NT2/D1 (cell line): ENCODE results near the gene PUDP.
A peak's percentile ranks its signal among the peaks of the same experiment; 100 is the strongest.

Source experiments
- DNase-seq: peaks from one replicate; pipeline ENCODE4 v3.0.0-alpha.2; 2011; ENCODE audit warnings: low read depth, low spot score
- H3K27me3 ChIP-seq: 2 replicates; pipeline ENCODE4 v1.6.0; 2011; ENCODE audit warnings: mild to moderate bottlenecking; ENCODE audit not compliant: insufficient read length, insufficient read depth
- H3K36me3 ChIP-seq: 2 replicates; pipeline ENCODE4 v1.6.1; 2011; ENCODE audit warnings: mild to moderate bottlenecking, low read length, mixed read lengths; ENCODE audit not compliant: insufficient read depth, insufficient read length
- H3K4me1 ChIP-seq: 2 replicates; pipeline ENCODE4 v1.5.1; 2011; ENCODE audit not compliant: insufficient read depth, insufficient read length
- H3K4me3 ChIP-seq: 2 replicates; pipeline ENCODE4 v1.5.1; 2011; ENCODE audit warnings: low read depth; ENCODE audit not compliant: insufficient read length
- H3K9ac ChIP-seq: 2 replicates; pipeline ENCODE4 v1.6.0; 2011; ENCODE audit warnings: low read depth; ENCODE audit not compliant: insufficient read length
- H3K9me3 ChIP-seq: 2 replicates; pipeline ENCODE4 v1.5.1; 2011; ENCODE audit warnings: mild to moderate bottlenecking, low read length; ENCODE audit not compliant: insufficient read depth
- SUZ12 ChIP-seq: IDR thresholded peaks from 2 replicates; pipeline ENCODE4 v1.6.1; 2011; ENCODE audit not compliant: insufficient read length, insufficient read depth; ENCODE audit errors: extremely low read depth
- YY1 ChIP-seq: IDR thresholded peaks from 2 replicates; pipeline ENCODE4 v1.6.1; 2011; ENCODE audit not compliant: insufficient read length, insufficient read depth
- ZNF274 ChIP-seq: IDR thresholded peaks from 2 replicates; pipeline ENCODE4 v1.6.1; 2011; ENCODE audit warnings: mild to moderate bottlenecking, low read depth, low read length

The PUDP gene

GRCh38 chrX:7139202-7140081 lies 8.5 kb downstream of the PUDP start:
- Histone ChIP-seq H3K4me3 (no peak overlapping the region), H3K27me3 (no peaks in the 10 kb centered on the region), H3K9ac (no peak overlapping the region), H3K4me1 (no peaks in the 10 kb centered on the region), H3K36me3 (peaks cover 4% of the 10 kb centered on the region), H3K9me3 (no peaks in the 10 kb centered on the region)
- no peak for TF ChIP-seq YY1
- no peak for TF ChIP-seq ZNF274
- no peak for TF ChIP-seq SUZ12
- no peak for DNase-seq

- TF ChIP-seq YY1 (no peak), SUZ12 (no peak), ZNF274 (no peak)
- Histone ChIP-seq H3K4me3 (no peak overlapping the region), H3K9ac (no peak overlapping the region), H3K9me3 (no peaks in the 10 kb centered on the region), H3K36me3 (peaks cover 12% of the 10 kb centered on the region), H3K27me3 (no peaks in the 10 kb centered on the region), H3K4me1 (peaks cover 5% of the 10 kb centered on the region)
- DNase-seq = no peak
Measured at GRCh38 chrX:7134981-7135380, 13.0 kb downstream of the PUDP start.

GRCh38 chrX:7133050-7133440 lies 14.9 kb downstream of the PUDP start:
- no peaks in the 10 kb centered on the region for H3K27me3 ChIP-seq
- H3K9me3 ChIP-seq = no peaks in the 10 kb centered on the region
- H3K4me3 ChIP-seq = no peak overlapping the region
- peaks cover 5% of the 10 kb centered on the region for H3K4me1 ChIP-seq
- no peak for TF ChIP-seq SUZ12
- no peak for TF ChIP-seq ZNF274
- no peak for TF ChIP-seq YY1
- H3K36me3 ChIP-seq = peaks cover 11% of the 10 kb centered on the region
- no peak overlapping the region for H3K9ac ChIP-seq
- no peak for DNase-seq

GRCh38 chrX:7132335-7133049 lies 15.5 kb downstream of the PUDP start:
- Histone ChIP-seq H3K9ac (no peak overlapping the region), H3K4me1 (peaks cover 5% of the 10 kb centered on the region), H3K36me3 (peaks cover 11% of the 10 kb centered on the region), H3K27me3 (no peaks in the 10 kb centered on the region), H3K4me3 (no peak overlapping the region), H3K9me3 (no peaks in the 10 kb centered on the region)
- peak; percentile 54 for DNase-seq
- TF ChIP-seq SUZ12 (no peak), YY1 (no peak), ZNF274 (no peak)

- DNase-seq = no peak
- Histone ChIP-seq H3K9me3 (no peaks in the 10 kb centered on the region), H3K4me3 (no peak overlapping the region), H3K9ac (no peak overlapping the region), H3K4me1 (peaks cover 5% of the 10 kb centered on the region), H3K36me3 (peaks cover 11% of the 10 kb centered on the region), H3K27me3 (no peaks in the 10 kb centered on the region)
- TF ChIP-seq ZNF274 (no peak), SUZ12 (no peak), YY1 (no peak)
Measured at GRCh38 chrX:7131621-7132020, 16.3 kb downstream of the PUDP start.

GRCh38 chrX:7127056-7127455 lies 20.9 kb downstream of the PUDP start:
- no peaks in the 10 kb centered on the region for H3K9me3 ChIP-seq

GRCh38 chrX:7120878-7121219 lies 27.1 kb downstream of the PUDP start:
- DNase-seq = no peak
- H3K36me3 ChIP-seq = peaks cover 6% of the 10 kb centered on the region
- TF ChIP-seq ZNF274 (no peak), YY1 (no peak), SUZ12 (no peak)
- no peaks in the 10 kb centered on the region for H3K4me1 ChIP-seq
- no peaks in the 10 kb centered on the region for H3K9me3 ChIP-seq
- H3K9ac ChIP-seq = no peak overlapping the region
- H3K27me3 ChIP-seq = no peaks in the 10 kb centered on the region
- no peak overlapping the region for H3K4me3 ChIP-seq

More at GRCh38 chrX:7127056-7127455, 20.9 kb downstream of the PUDP start:
- no peak for DNase-seq
- Histone ChIP-seq H3K27me3 (no peaks in the 10 kb centered on the region), H3K4me1 (peaks cover 3% of the 10 kb centered on the region), H3K4me3 (no peak overlapping the region), H3K36me3 (peaks cover 11% of the 10 kb centered on the region), H3K9ac (no peak overlapping the region)
- TF ChIP-seq YY1 (no peak), ZNF274 (no peak), SUZ12 (no peak)
